Adipose tissue (tissue), 3 donors: ENCODE results near the gene PRR9. TPM values are rescaled to one million over a fixed set of nuclear protein-coding genes. Genes with fewer than 3 reads are reported as not detected.

Source experiments
- H3K27ac ChIP-seq: one replicate; pipeline ENCODE4 v1.5.1; 2013; ENCODE audit warnings: low read depth, low read length
- WGBS, 3 donors: extraction: QIAGEN DNeasy Blood & Tissue Kit; methylation state at CpG; one replicate each; pipeline ENCODE4 v1.1.7; 2013; 5-methylcytosine and 5-hydroxymethylcytosine counted together
- polyA plus RNA-seq, 3 donors: library from polyadenylated mRNA; stranded (reverse); fragments of 200-250 nt; gene quantifications; one replicate each; pipeline ENCODE4 v1.2.3, GENCODE V29; 2013
- donor health status: healthy with polysubstance abuse.
- donor health status: Bipolar disorder and iron deficiency.
- donor health status: healthy.

Gene PRR9
- polyA plus RNA-seq, 3 donors: 1.0 TPM; not detected in 2

DNA sequence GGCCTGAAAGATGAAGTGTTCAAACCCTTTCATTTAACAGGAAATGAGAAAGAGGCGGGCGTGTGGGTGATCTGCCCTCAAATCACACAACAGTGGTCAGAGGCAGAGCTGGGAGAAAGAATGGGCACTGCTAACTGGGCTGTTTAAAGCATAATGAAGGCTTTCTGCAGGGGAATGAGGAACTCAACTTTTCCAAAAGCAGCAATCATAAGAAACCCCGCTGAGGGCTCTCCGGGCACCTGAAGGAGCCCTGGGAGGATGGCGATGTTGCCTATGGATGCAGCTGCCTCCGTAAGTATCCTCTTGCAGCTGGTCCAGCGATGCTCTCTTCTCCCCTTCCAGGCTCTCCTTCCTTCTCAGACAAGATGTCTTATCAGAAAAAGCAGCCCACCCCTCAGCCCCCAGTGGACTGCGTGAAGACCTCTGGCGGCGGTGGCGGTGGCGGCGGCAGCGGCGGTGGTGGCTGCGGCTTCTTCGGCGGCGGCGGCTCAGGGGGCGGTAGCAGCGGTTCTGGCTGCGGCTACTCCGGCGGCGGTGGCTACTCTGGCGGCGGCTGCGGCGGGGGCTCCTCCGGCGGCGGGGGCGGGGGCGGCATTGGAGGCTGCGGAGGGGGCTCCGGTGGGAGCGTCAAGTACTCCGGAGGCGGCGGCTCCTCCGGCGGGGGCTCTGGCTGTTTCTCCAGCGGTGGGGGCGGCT is 43.3 kb downstream of the PRR9 start:
- WGBS, 3 donors: 8 to 12% (median 11%) methylated on average over 37 to 45 of the region's 45 CpGs
- no peak overlapping the region for H3K27ac ChIP-seq

DNA sequence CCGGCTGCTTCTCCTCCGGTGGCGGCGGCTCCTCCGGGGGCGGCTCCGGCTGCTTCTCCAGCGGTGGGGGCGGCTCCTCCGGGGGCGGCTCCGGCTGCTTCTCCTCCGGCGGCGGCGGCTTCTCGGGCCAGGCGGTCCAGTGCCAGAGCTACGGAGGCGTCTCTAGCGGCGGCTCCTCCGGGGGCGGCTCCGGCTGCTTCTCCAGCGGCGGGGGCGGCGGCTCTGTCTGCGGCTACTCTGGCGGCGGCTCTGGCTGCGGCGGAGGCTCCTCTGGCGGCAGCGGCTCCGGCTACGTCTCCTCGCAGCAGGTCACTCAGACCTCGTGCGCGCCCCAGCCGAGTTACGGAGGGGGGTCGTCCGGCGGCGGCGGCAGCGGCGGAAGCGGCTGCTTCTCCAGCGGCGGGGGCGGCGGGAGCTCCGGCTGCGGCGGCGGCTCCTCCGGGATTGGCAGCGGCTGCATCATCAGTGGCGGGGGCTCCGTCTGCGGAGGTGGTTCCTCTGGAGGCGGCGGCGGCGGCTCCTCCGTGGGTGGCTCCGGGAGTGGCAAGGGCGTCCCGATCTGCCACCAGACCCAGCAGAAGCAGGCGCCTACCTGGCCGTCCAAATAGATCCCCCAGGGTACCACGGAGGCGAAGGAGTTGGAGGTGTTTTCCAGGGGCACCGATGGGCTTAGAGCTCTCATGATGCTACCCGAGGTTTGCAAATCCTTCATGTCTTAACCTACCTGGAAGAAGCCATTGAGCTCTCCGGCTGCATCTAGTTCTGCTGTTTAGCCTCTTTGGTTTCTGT is 44.1 kb downstream of the PRR9 start:
- WGBS, 3 donors: 2% methylated on average over 63 to 80 of the region's 80 CpGs
- H3K27ac ChIP-seq: no peak overlapping the region

DNA sequence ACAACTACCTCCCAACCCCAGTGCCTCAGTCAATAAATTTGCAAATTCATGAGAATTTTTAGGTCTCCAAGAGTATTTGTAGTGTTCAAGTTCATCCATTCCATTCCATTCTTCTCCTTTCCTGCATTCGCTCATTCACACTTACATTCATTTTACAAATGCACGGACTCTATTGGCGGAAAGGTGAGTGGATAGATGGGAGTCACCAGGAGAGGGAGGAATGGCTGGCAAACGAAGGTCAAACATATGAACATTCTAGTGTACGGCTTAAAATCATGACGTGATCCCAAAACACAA is 44.6 kb downstream of the PRR9 start:
- no peak overlapping the region for H3K27ac ChIP-seq
- WGBS, 3 donors: 57 to 65% (median 62%) methylated on average over 6 of the region's 6 CpGs

DNA sequence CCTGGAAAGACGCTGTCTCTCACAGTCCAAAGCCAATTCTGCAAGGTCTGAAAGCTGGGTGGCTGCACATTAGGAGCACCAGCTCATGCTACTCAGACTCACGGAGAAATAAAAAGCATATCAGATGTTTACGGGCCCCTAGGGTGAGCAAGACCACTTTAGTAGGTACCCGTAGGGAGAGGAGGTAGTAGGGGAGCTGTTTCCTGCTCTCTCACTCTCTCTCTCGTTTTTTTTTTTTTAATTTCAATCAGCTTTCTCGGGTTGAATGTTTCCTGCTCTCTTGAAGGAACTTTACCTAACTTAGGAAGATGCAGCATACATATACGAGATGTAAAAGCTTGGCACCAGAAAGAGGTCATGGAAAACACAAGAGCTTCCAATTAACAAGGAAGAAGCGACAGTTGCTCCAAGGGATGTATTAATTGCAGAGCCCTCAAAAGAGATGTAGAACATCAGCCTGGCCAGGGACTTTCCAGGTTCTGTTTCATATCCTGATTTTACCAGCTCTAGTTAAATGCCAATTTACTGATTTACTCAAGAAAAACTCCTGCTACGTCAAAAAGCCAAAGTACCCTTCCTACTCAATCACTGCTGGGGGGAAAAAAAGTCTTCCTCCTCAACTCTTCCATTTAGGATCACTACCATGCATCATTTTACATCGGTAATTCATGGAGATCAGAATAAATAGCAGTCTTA is 45.2 kb downstream of the PRR9 start:
- WGBS, 3 donors: 35 to 50% (median 37%) methylated on average over 10 of the region's 10 CpGs
- H3K27ac ChIP-seq: no peak overlapping the region

DNA sequence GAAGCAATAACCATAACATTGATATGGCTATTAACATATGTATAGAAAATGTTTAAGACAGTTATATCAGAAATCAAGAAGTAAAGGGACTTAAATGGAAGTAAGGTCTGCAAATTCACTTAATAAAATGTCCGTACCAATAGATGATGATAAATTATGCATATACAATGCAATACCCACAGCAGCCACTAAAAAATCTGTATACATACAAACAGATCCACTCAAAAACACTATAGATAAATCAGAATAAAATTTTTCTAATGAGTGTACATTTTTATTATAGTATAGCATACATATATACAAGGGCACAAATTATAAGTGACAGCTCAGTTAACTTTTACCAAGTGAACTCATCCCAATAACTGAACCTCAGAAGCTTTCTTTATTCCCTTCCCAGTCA is 48.1 kb downstream of the PRR9 start:
- no peak overlapping the region for H3K27ac ChIP-seq
- WGBS, 3 donors: 80 to 86% (median 85%) methylated on average over 1 of the region's 1 CpG

Other genes starting within 250 kb of the PRR9 start
- not detected for gene SPRR4, start 246.9 kb upstream of the PRR9 start, polyA plus RNA-seq
- gene SPRR1A, start 233.5 kb upstream of the PRR9 start, polyA plus RNA-seq: 1 to 10 TPM in 1 of 3 donors, not detected in 2; 9.5 TPM
- gene SPRR3, start 215.8 kb upstream of the PRR9 start, polyA plus RNA-seq: 10 to 100 TPM in 1 of 3 donors, 1 to 10 TPM in 1, under 1 TPM in 1; 0.53 to 20.3 (median 1.2) TPM
- 1 to 10 TPM in 1 of 3 donors, not detected in 2; 2.6 TPM for gene SPRR1B, start 186.4 kb upstream of the PRR9 start, polyA plus RNA-seq
- gene SPRR2D, start 176.5 kb upstream of the PRR9 start, polyA plus RNA-seq: 1 to 10 TPM in 1 of 3 donors, not detected in 2; 1.3 TPM
- gene SPRR2A, start 160.1 kb upstream of the PRR9 start, polyA plus RNA-seq: 1 to 10 TPM in 1 of 3 donors, under 1 TPM in 1, not detected in 1; 0.14 to 5.4 TPM
- 1 to 10 TPM in 1 of 3 donors, not detected in 2; 1.1 TPM for gene SPRR2B, start 146.0 kb upstream of the PRR9 start, polyA plus RNA-seq
- 1 to 10 TPM in 1 of 3 donors, not detected in 2; 2.0 TPM for gene SPRR2E, start 123.1 kb upstream of the PRR9 start, polyA plus RNA-seq
- 1 to 10 TPM in 1 of 3 donors, under 1 TPM in 1, not detected in 1; 0.90 to 1.1 TPM for gene SPRR2F, start 104.1 kb upstream of the PRR9 start, polyA plus RNA-seq
- not detected for gene SPRR2G, start 66.7 kb upstream of the PRR9 start, polyA plus RNA-seq
- gene LELP1, start 14.2 kb upstream of the PRR9 start, polyA plus RNA-seq: not detected
- not detected for gene LORICRIN, start 42.1 kb downstream of the PRR9 start, polyA plus RNA-seq
- gene PGLYRP3, start 95.4 kb downstream of the PRR9 start, polyA plus RNA-seq: not detected
- gene PGLYRP4, start 131.3 kb downstream of the PRR9 start, polyA plus RNA-seq: not detected
- gene S100A9, start 140.3 kb downstream of the PRR9 start, polyA plus RNA-seq: 1,000 to 10,000 TPM in 2 of 3 donors, 100 to 1,000 TPM in 1; 139 to 5,641 (median 2,681) TPM
- 100 to 1,000 TPM in 2 of 3 donors, 1 to 10 TPM in 1; 6.1 to 551 (median 150) TPM for gene S100A12, start 158.0 kb downstream of the PRR9 start, polyA plus RNA-seq
- 1,000 to 10,000 TPM in 2 of 3 donors, 10 to 100 TPM in 1; 51.8 to 2,570 (median 1,218) TPM for gene S100A8, start 173.5 kb downstream of the PRR9 start, polyA plus RNA-seq
- gene S100A7A, start 198.9 kb downstream of the PRR9 start, polyA plus RNA-seq: not detected
- gene S100A7, start 243.1 kb downstream of the PRR9 start, polyA plus RNA-seq: under 1 TPM in 1 of 3 donors, not detected in 2; 0.76 TPM